HG03442 (cell line): Measurements from ENCODE around the gene SRPK3.
"Not testable (repeated sequence)": the region's sequence is repeated elsewhere in the genome, so short reads cannot be mapped to it uniquely, and the experiment has no call there.

Source experiments
- ATAC-seq: cut with Tn5 transposase; IDR thresholded peaks from one replicate; pipeline ENCODE4 v1.9.1; 2021; ENCODE audit warnings: mild to moderate bottlenecking, moderate library complexity; ENCODE audit not compliant: unreplicated experiment

The SRPK3 gene

GRCh38 chrX:153780678-153781427, at the start of gene SRPK3:
SRPK3 (plus strand) TSS chrX:153781041; CDS start chrX:153781087, 46 bp downstream.
- ATAC-seq: no peak

- no peak for ATAC-seq
Observed at GRCh38 chrX:153731117-153731844, 49.6 kb upstream of the SRPK3 start.

- ATAC-seq: no peak
Observed at GRCh38 chrX:153731845-153732215, 49.0 kb upstream of the SRPK3 start.

- no peak for ATAC-seq
Observed at GRCh38 chrX:153732401-153732800, 48.4 kb upstream of the SRPK3 start.

GRCh38 chrX:153733651-153734240, 47.1 kb upstream of the SRPK3 start:
- ATAC-seq: no peak

GRCh38 chrX:153734871-153735270, 46.0 kb upstream of the SRPK3 start:
- ATAC-seq: no peak

GRCh38 chrX:153735274-153735673, 45.6 kb upstream of the SRPK3 start:
- no peak for ATAC-seq

GRCh38 chrX:153736071-153736820, 44.6 kb upstream of the SRPK3 start:
- ATAC-seq: no peak

GRCh38 chrX:153736871-153737441, 43.9 kb upstream of the SRPK3 start:
- no peak for ATAC-seq

- no peak for ATAC-seq
Observed at GRCh38 chrX:153738056-153738605, 42.7 kb upstream of the SRPK3 start.

GRCh38 chrX:153739754-153740486, 40.9 kb upstream of the SRPK3 start:
- no peak for ATAC-seq

GRCh38 chrX:153740631-153741222, 40.1 kb upstream of the SRPK3 start:
- no peak for ATAC-seq

GRCh38 chrX:153741446-153741845, 39.4 kb upstream of the SRPK3 start:
- no peak for ATAC-seq

GRCh38 chrX:153742111-153742510, 38.7 kb upstream of the SRPK3 start:
- ATAC-seq: not testable (repeated sequence)

- ATAC-seq: not testable (repeated sequence)
Observed at GRCh38 chrX:153742796-153743467, 37.9 kb upstream of the SRPK3 start.

GRCh38 chrX:153743468-153744209, 37.2 kb upstream of the SRPK3 start:
- not testable (repeated sequence) for ATAC-seq

- no peak for ATAC-seq
Observed at GRCh38 chrX:153744210-153745066, 36.4 kb upstream of the SRPK3 start.
